MM.1S (cell line): Measurements from ENCODE around the gene CIT.

ENCODE experiments used
- EZH2 ChIP-seq: fragments of 300-600 bp; sonication (generic); optimal IDR thresholded peaks from 2 replicates; pipeline ENCODE3; 2017; ENCODE audit warnings: low read depth, mild to moderate bottlenecking, antibody characterized with exemption, low read length, mixed read lengths
- EZH2phosphoT487 ChIP-seq: fragments of 300-600 bp; sonication (generic); IDR thresholded peaks from 2 replicates; pipeline ENCODE4 v1.6.1; 2018; ENCODE audit warnings: antibody characterized with exemption, low read length
- TF ChIP-seq, protein P1 (sequence below): fragments of 300-600 bp; sonication (generic); IDR thresholded peaks from 2 replicates; pipeline ENCODE4 v1.5.1; 2016; ENCODE audit warnings: antibody characterized with exemption, low read length, mixed read lengths

DNA sequence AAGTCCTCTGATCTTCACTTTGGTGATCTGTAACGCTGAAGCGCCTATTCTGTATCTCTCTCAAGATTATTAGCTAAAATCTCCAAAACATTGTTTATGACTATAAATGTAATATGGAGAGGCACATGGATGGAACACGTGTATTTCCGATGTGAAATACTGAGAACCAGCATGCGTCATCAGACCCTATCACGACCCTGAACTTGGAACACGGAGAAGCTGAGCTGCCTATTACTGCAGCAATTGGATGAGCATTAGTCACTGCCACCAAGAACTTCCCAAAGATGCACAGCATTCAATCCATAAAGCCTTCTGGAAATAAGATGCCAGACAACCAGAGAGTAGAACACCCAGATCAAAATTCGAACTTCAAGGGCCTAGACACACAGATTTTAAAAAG lies 147.2 kb downstream of the CIT start:
- TF ChIP-seq EZH2phosphoT487 (no peak), EZH2 (no peak)
- TF ChIP-seq, protein P1, sequence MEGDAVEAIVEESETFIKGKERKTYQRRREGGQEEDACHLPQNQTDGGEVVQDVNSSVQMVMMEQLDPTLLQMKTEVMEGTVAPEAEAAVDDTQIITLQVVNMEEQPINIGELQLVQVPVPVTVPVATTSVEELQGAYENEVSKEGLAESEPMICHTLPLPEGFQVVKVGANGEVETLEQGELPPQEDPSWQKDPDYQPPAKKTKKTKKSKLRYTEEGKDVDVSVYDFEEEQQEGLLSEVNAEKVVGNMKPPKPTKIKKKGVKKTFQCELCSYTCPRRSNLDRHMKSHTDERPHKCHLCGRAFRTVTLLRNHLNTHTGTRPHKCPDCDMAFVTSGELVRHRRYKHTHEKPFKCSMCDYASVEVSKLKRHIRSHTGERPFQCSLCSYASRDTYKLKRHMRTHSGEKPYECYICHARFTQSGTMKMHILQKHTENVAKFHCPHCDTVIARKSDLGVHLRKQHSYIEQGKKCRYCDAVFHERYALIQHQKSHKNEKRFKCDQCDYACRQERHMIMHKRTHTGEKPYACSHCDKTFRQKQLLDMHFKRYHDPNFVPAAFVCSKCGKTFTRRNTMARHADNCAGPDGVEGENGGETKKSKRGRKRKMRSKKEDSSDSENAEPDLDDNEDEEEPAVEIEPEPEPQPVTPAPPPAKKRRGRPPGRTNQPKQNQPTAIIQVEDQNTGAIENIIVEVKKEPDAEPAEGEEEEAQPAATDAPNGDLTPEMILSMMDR: no peak
